Vagina (tissue), 2 donors: ENCODE results near the gene LY6G6C. TPM values are rescaled to one million over a fixed set of nuclear protein-coding genes. Genes with fewer than 3 reads are reported as not detected.

Experiments used
- DNase-seq, 2 donors: peaks; one replicate each; pipeline ENCODE4 v3.0.0-alpha.2; 2017; ENCODE audit errors: extremely low spot score in 2 of 2
- H3K27ac ChIP-seq: fragments of 200-600 bp; sonication (generic); one replicate; pipeline ENCODE4 v1.5.1; 2019
- H3K27me3 ChIP-seq: fragments of 200-600 bp; sonication (generic); one replicate; pipeline ENCODE4 v1.5.1; 2019
- H3K36me3 ChIP-seq, 2 donors: fragments of 200-600 bp; sonication (generic); one replicate each; pipeline ENCODE4 v1.5.1; 2017 to 2019
- H3K4me1 ChIP-seq: fragments of 200-600 bp; sonication (generic); one replicate; pipeline ENCODE4 v1.5.1; 2019
- H3K4me3 ChIP-seq, 2 donors: fragments of 200-600 bp; sonication (generic); 1 replicate in 1 of 2; 2 replicates in 1 of 2; pipeline ENCODE4 v1.5.1; 2016 to 2019
- H3K9me3 ChIP-seq: fragments of 200-600 bp; sonication (generic); one replicate; pipeline ENCODE4 v1.5.1; 2019
- CTCF ChIP-seq, 3 experiments: fragments of 450-650 bp in 2 of 3; fragments of 200-600 bp in 1 of 3; sonication (generic) in 1 of 3; IDR thresholded peaks; one replicate each; pipeline ENCODE4 v1.5.1; 2017 to 2019; ENCODE audit warnings: antibody characterized with exemption in 3 of 3, mild to moderate bottlenecking in 2 of 3, moderate library complexity in 2 of 3
- POLR2A ChIP-seq, 2 donors: fragments of 450-650 bp; IDR thresholded peaks; one replicate each; pipeline ENCODE4 v1.6.1; 2017; ENCODE audit warnings: antibody characterized with exemption in 2 of 2, mild to moderate bottlenecking in 2 of 2, moderate library complexity in 2 of 2
- POLR2AphosphoS5 ChIP-seq, 2 donors: sonication (generic); formaldehyde crosslinking; IDR thresholded peaks; one replicate each; pipeline ENCODE4 v1.9.0; 2017; ENCODE audit warnings: antibody characterized with exemption in 2 of 2, mild to moderate bottlenecking in 2 of 2, low read depth in 1 of 2; ENCODE audit not compliant: insufficient read depth in 1 of 2
- intact Hi-C: fragments of 100-400 bp; cut with DNase I; formaldehyde crosslinking; loops from one replicate; pipeline ENCODE4 v1.15.1; 2023
- total RNA-seq: library from RNA; depleted of rRNA; stranded (reverse); fragments of >200 nt; gene quantifications from one replicate; pipeline ENCODE4 v1.2.3, GENCODE V29; 2016

The LY6G6C gene
- total RNA-seq, 1 donor from 2014 or later, result not detected

GRCh38 chr6:31752739-31753319 lies 31.3 kb upstream of the LY6G6C start:
- intact Hi-C loops, result no loop called here
- TF ChIP-seq CTCF (IDR thresholded peaks at IDR 0.05) (no peak), POLR2AphosphoS5 (IDR thresholded peaks at IDR 0.05; ENCODE audit: insufficient read depth in 1 of 2, low read depth in 1 of 2) (no peak), POLR2A (IDR thresholded peaks at IDR 0.05) (no peak)
- Histone ChIP-seq H3K27ac (no peak overlapping the region), H3K9me3 (no peaks in the 10 kb centered on the region), H3K4me1 (no peaks in the 10 kb centered on the region), H3K36me3 (no peaks in the 10 kb centered on the region), H3K27me3 (no peaks in the 10 kb centered on the region), H3K4me3 (no peak overlapping the region)
- DNase-seq, result no peak

GRCh38 chr6:31750411-31751022 lies 29.0 kb upstream of the LY6G6C start:
- H3K27me3 ChIP-seq, result no peaks in the 10 kb centered on the region
- no peaks in the 10 kb centered on the region for H3K9me3 ChIP-seq
- H3K36me3 ChIP-seq, result no peaks in the 10 kb centered on the region
- H3K27ac ChIP-seq, result no peak overlapping the region
- TF ChIP-seq POLR2AphosphoS5 (IDR thresholded peaks at IDR 0.05; ENCODE audit: insufficient read depth in 1 of 2, low read depth in 1 of 2) (no peak), POLR2A (IDR thresholded peaks at IDR 0.05) (no peak)
- intact Hi-C loops, result no loop called here
- DNase-seq, result no peak
- no peaks in the 10 kb centered on the region for H3K4me1 ChIP-seq
- no peak overlapping the region for H3K4me3 ChIP-seq

GRCh38 chr6:31749301-31750036 lies 27.9 kb upstream of the LY6G6C start:
- Histone ChIP-seq H3K27me3 (no peaks in the 10 kb centered on the region), H3K27ac (no peak overlapping the region), H3K36me3 (no peaks in the 10 kb centered on the region), H3K4me1 (no peaks in the 10 kb centered on the region), H3K9me3 (no peaks in the 10 kb centered on the region), H3K4me3 (no peak overlapping the region)
- no peak for DNase-seq
- no peak for TF ChIP-seq POLR2A (IDR thresholded peaks at IDR 0.05)
- no peak for TF ChIP-seq CTCF (IDR thresholded peaks at IDR 0.05)
- no peak for TF ChIP-seq POLR2AphosphoS5 (IDR thresholded peaks at IDR 0.05; ENCODE audit: insufficient read depth in 1 of 2, low read depth in 1 of 2)
- intact Hi-C loops, result no loop called here

GRCh38 chr6:31744422-31744821 lies 22.9 kb upstream of the LY6G6C start:
- no peak for DNase-seq
- no peak for TF ChIP-seq POLR2AphosphoS5 (IDR thresholded peaks at IDR 0.05; ENCODE audit: insufficient read depth in 1 of 2, low read depth in 1 of 2)
- TF ChIP-seq POLR2A (IDR thresholded peaks at IDR 0.05), result no peak
- no peak for TF ChIP-seq CTCF (IDR thresholded peaks at IDR 0.05)
- H3K27ac ChIP-seq, result no peak overlapping the region
- intact Hi-C loops, result no loop called here
- H3K4me3 ChIP-seq, result no peak overlapping the region
- H3K27me3 ChIP-seq, result no peaks in the 10 kb centered on the region
- no peaks in the 10 kb centered on the region for H3K36me3 ChIP-seq
- peaks cover 10% of the 10 kb centered on the region for H3K4me1 ChIP-seq
- no peaks in the 10 kb centered on the region for H3K9me3 ChIP-seq

GRCh38 chr6:31742894-31743293 lies 21.3 kb upstream of the LY6G6C start:
- no peaks in the 10 kb centered on the region for H3K9me3 ChIP-seq
- no peaks in the 10 kb centered on the region for H3K36me3 ChIP-seq
- H3K4me3 ChIP-seq, result no peak overlapping the region
- intact Hi-C loops, result no loop called here
- H3K4me1 ChIP-seq, result peaks cover 25% of the 10 kb centered on the region
- DNase-seq, result no peak
- no peak overlapping the region for H3K27ac ChIP-seq
- H3K27me3 ChIP-seq, result no peaks in the 10 kb centered on the region
- TF ChIP-seq CTCF (IDR thresholded peaks at IDR 0.05) (no peak), POLR2A (IDR thresholded peaks at IDR 0.05) (no peak), POLR2AphosphoS5 (IDR thresholded peaks at IDR 0.05; ENCODE audit: insufficient read depth in 1 of 2, low read depth in 1 of 2) (no peak)
